ENCODE results near the gene CBX1. TPM values are rescaled to one million over a fixed set of nuclear protein-coding genes. Genes with fewer than 3 reads are reported as not detected.
"Not testable (repeated sequence)": the region's sequence is repeated elsewhere in the genome, so short reads cannot be mapped to it uniquely, and the experiment has no call there.

CBX1 gene
- total RNA-seq, 1 experiment from 2014 or later = 43.9 TPM

- in situ Hi-C loops (cut with HindIII; ENCODE audit: low pct_unique_long_range_greater_than_20kb, low sequenced_read_pairs) = no loop called here
Measured at GRCh38 chr17:48100160-48100559, 1.1 kb downstream of the CBX1 start.

GRCh38 chr17:48095611-48096010 lies 5.7 kb downstream of the CBX1 start:
- DNase-seq (ENCODE audit: low read depth, low spot score) = no peak
- in situ Hi-C loops (cut with HindIII; ENCODE audit: low pct_unique_long_range_greater_than_20kb, low sequenced_read_pairs) = no loop called here

More at GRCh38 chr17:48100160-48100559, 1.1 kb downstream of the CBX1 start:
- DNase-seq (ENCODE audit: low read depth, low spot score) = no peak

GRCh38 chr17:48093341-48094045 lies 7.8 kb downstream of the CBX1 start:
- DNase-seq (ENCODE audit: low read depth, low spot score) = no peak
- in situ Hi-C loops (cut with HindIII; ENCODE audit: low pct_unique_long_range_greater_than_20kb, low sequenced_read_pairs) = no loop called here

- no peak for DNase-seq (ENCODE audit: low read depth, low spot score)
- in situ Hi-C loops (cut with HindIII; ENCODE audit: low pct_unique_long_range_greater_than_20kb, low sequenced_read_pairs) = no loop called here
Measured at GRCh38 chr17:48084932-48085331, 16.3 kb downstream of the CBX1 start.

GRCh38 chr17:48081858-48082257 lies 19.4 kb downstream of the CBX1 start:
- DNase-seq (ENCODE audit: low read depth, low spot score) = no peak
- in situ Hi-C loops (cut with HindIII; ENCODE audit: low pct_unique_long_range_greater_than_20kb, low sequenced_read_pairs) = no loop called here

GRCh38 chr17:48077152-48077551 lies 24.1 kb downstream of the CBX1 start:
- in situ Hi-C loops (cut with HindIII; ENCODE audit: low pct_unique_long_range_greater_than_20kb, low sequenced_read_pairs); DNase-seq (ENCODE audit: low read depth, low spot score): not testable (repeated sequence)

GRCh38 chr17:48074322-48075081 lies 26.8 kb downstream of the CBX1 start:
- in situ Hi-C loops (cut with HindIII; ENCODE audit: low pct_unique_long_range_greater_than_20kb, low sequenced_read_pairs) = no loop called here

GRCh38 chr17:48073566-48074094 lies 27.6 kb downstream of the CBX1 start:
- in situ Hi-C loops (cut with HindIII; ENCODE audit: low pct_unique_long_range_greater_than_20kb, low sequenced_read_pairs); DNase-seq (ENCODE audit: low read depth, low spot score): not testable (repeated sequence)

More at GRCh38 chr17:48074322-48075081, 26.8 kb downstream of the CBX1 start:
- DNase-seq (ENCODE audit: low read depth, low spot score) = peak; percentile 85

GRCh38 chr17:48072811-48073210 lies 28.5 kb downstream of the CBX1 start:
- in situ Hi-C loops (cut with HindIII; ENCODE audit: low pct_unique_long_range_greater_than_20kb, low sequenced_read_pairs); DNase-seq (ENCODE audit: low read depth, low spot score): not testable (repeated sequence)

- in situ Hi-C loops (cut with HindIII; ENCODE audit: low pct_unique_long_range_greater_than_20kb, low sequenced_read_pairs) = no loop called here
- no peak for DNase-seq (ENCODE audit: low read depth, low spot score)
Measured at GRCh38 chr17:48071654-48072053, 29.6 kb downstream of the CBX1 start.

- in situ Hi-C loops (cut with HindIII; ENCODE audit: low pct_unique_long_range_greater_than_20kb, low sequenced_read_pairs) = no loop called here
- DNase-seq (ENCODE audit: low read depth, low spot score) = no peak
Measured at GRCh38 chr17:48070195-48070594, 31.1 kb downstream of the CBX1 start.

- in situ Hi-C loops (cut with HindIII; ENCODE audit: low pct_unique_long_range_greater_than_20kb, low sequenced_read_pairs) = no loop called here
- DNase-seq (ENCODE audit: low read depth, low spot score) = peak; percentile 48
Measured at GRCh38 chr17:48068491-48068961, 32.8 kb downstream of the CBX1 start.

GRCh38 chr17:48067808-48068207 lies 33.5 kb downstream of the CBX1 start:
- DNase-seq (ENCODE audit: low read depth, low spot score); in situ Hi-C loops (cut with HindIII; ENCODE audit: low pct_unique_long_range_greater_than_20kb, low sequenced_read_pairs): not testable (repeated sequence)

GRCh38 chr17:48067245-48067644 lies 34.0 kb downstream of the CBX1 start:
- DNase-seq (ENCODE audit: low read depth, low spot score) = no peak
- in situ Hi-C loops (cut with HindIII; ENCODE audit: low pct_unique_long_range_greater_than_20kb, low sequenced_read_pairs) = no loop called here

GRCh38 chr17:48066656-48067055 lies 34.6 kb downstream of the CBX1 start:
- in situ Hi-C loops (cut with HindIII; ENCODE audit: low pct_unique_long_range_greater_than_20kb, low sequenced_read_pairs) = no loop called here
- no peak for DNase-seq (ENCODE audit: low read depth, low spot score)

GRCh38 chr17:48066192-48066591 lies 35.1 kb downstream of the CBX1 start:
- DNase-seq (ENCODE audit: low read depth, low spot score) = no peak
- in situ Hi-C loops (cut with HindIII; ENCODE audit: low pct_unique_long_range_greater_than_20kb, low sequenced_read_pairs) = no loop called here

- in situ Hi-C loops (cut with HindIII; ENCODE audit: low pct_unique_long_range_greater_than_20kb, low sequenced_read_pairs) = no loop called here
Measured at GRCh38 chr17:48064638-48065037, 36.6 kb downstream of the CBX1 start.

GRCh38 chr17:48062273-48062672 lies 39.0 kb downstream of the CBX1 start:
- DNase-seq (ENCODE audit: low read depth, low spot score) = no peak
- in situ Hi-C loops (cut with HindIII; ENCODE audit: low pct_unique_long_range_greater_than_20kb, low sequenced_read_pairs) = no loop called here

More at GRCh38 chr17:48064638-48065037, 36.6 kb downstream of the CBX1 start:
- no peak for DNase-seq (ENCODE audit: low read depth, low spot score)

Measured in SK-MEL-5 (cell line).